Measurements from ENCODE around the gene AOAH.

AOAH gene

DNA sequence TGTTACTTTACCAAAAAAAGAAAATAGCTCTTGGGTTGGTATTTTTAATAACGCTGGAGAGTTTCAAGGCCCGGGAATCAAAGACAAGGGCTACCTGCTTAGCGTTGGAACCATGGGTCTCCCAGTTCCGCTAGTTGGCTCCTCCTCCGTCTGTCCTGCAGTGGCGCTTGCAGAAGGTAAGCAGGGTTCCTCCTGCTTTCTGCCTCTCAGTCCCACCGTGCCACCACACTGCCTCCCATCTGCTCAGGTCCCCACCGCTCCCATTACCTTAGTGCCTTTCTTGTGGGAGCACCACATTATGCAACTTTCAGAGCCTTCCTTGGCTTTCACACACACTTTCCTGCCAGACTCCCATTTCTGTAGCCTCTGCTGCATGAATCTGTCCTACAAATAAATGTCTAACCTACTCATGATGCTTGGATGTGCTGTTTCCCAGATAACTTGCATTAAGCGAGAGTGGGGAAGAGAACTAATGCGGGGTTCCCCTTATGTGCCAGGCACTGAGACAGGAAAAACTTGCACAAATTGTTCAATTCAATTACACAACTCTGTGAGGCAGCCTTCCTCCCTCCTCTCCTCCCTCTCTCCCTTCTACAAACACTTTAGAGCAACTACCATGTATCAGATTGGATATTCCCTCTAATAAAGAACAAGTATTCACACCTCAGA is 124.5 kb downstream of the AOAH start:
- no peak for DNase-seq

- DNase-seq = no peak
Observed at GRCh38 chr7:36598054-36598674, 126.1 kb downstream of the AOAH start.

- DNase-seq = no peak
Observed at GRCh38 chr7:36597090-36597773, 127.1 kb downstream of the AOAH start.

GRCh38 chr7:36594445-36594844 is 129.8 kb downstream of the AOAH start:
- DNase-seq = no peak

DNA sequence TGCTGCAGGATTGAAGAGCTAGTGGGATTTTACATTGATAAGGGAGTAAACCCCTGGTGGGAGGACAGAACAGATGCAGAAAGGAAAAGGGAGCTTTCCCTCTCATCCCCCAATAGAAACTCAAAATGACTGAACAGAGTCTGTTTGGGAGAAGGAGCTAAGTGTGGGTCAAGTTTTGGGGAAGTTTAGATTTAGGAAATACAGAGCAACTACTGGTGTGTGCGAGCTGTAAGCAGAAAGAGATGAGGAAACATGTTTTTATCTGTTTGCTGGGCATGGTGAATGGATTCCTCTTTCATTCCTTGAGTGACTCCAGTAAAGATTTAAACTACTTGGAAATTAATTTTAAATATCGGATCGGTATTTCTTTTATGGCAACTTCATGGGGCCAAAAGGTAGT is 132.7 kb downstream of the AOAH start:
- no peak for DNase-seq

DNA sequence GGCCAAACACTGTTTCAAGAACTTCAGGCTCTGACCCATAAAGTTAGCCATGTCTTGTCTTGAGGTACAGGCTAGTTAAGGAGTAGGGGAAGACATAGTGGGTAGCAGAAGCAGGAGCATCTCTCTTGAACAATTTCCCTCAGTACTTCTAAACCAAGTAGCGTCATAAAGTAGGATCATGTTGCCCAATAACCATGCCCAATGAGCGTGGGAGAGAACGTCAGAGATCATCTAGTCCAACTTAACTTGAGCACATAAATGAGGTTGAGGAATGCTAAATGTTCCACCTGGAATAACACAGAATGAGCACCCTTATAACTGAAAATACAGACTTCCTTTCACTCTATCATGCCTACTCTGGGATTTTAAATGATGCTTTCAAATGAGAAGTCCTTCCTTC is 134.9 kb downstream of the AOAH start:
- DNase-seq = peak; percentile 81

DNA sequence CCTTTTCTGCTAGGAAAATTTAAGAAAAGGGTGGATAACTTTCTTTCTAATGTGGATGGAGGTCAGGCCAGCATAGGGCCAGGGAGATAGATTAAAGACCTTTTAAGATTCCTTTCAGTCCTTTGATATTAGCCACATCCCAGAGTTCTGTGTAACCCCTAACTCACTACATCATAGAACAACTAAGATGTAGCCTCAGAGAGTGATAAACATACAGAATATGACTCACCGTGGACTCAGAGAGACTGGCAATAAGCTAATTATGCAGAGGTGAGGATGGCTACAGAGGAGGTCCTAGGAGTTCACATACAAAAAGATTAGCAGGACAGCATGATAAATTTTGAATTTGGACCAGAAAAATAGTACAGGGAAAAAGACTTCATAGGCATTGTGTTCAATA is 141.0 kb downstream of the AOAH start:
- no peak for DNase-seq

DNA sequence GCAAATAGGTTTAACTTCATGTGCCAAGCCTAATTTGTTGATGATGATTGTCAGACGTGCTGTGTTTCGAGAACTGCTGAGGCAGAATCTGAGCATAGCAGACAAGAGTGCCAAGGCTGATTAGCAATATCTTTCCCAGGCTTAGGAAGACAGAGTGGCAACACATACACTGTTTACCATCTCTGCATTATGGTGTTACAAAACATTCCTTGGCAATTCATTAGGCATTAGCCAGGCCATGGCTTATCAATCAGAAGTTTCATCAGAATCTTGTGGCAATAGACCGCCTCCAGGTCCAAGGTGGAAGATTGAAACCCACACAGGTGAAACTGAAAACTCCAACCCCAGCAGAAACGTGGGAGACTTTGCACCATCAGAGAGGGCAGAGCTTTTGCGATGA is 148.5 kb downstream of the AOAH start:
- no peak for DNase-seq

DNA sequence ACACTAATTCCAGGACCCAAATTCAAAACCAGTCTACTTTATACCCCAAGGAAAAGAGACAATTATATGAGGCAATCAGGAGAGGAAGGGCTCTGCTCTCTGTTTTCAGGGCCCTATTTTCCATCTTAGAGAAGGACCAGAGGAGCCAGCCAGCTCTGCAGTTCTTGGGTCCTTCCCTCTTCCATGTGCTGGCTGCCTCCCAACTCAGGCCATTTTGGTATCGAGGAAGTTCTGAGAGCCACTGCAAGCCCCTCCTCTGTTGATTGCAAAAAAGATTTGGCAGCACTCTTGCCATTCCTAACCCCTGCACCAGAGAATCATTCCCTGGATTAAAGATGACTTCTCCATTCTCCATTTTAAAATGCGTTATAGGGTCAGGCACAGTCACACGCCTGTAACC is 151.2 kb downstream of the AOAH start:
- DNase-seq = no peak

GRCh38 chr7:36571190-36571560 is 153.1 kb downstream of the AOAH start:
- no peak for DNase-seq

- no peak for DNase-seq
Observed at GRCh38 chr7:36570528-36571189, 153.6 kb downstream of the AOAH start.

- DNase-seq = no peak
Observed at GRCh38 chr7:36568452-36568849, 155.8 kb downstream of the AOAH start.

DNA sequence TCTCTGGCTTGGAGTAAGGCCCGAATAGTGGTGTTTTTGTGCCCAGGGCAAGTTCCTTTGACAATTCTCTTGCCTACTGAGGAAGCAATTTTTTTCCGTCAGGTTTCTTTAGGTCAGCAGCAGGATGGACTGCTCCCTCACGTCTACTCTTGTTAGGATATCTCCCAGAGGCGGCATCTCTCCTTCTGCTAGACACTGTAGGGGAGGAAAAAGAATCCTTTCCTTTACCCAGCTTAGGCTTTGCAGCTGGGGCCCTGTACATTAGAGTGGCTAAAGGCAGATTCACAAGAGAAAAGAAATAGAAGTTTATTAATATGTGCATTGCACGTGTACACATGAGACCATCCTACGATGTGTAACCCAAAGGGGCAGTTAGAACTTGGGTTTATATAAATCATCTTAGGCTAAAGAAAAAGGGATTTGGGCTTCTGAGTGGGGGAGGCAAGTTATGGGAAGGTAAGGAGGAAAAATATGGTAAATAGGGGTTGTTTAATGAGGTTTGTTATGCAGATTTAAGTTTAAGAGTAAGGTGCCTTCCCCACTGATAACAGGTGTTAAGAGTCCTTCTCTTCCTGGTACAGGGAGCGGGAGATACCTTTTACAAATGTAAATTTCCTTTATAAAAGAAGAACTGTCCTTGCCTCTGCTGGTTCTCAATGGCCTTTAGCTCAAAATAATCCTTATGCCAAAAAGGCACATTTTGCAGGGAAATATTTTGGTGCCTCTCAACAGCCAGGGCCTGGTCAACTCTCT is 156.4 kb downstream of the AOAH start:
- no peak for DNase-seq

DNA sequence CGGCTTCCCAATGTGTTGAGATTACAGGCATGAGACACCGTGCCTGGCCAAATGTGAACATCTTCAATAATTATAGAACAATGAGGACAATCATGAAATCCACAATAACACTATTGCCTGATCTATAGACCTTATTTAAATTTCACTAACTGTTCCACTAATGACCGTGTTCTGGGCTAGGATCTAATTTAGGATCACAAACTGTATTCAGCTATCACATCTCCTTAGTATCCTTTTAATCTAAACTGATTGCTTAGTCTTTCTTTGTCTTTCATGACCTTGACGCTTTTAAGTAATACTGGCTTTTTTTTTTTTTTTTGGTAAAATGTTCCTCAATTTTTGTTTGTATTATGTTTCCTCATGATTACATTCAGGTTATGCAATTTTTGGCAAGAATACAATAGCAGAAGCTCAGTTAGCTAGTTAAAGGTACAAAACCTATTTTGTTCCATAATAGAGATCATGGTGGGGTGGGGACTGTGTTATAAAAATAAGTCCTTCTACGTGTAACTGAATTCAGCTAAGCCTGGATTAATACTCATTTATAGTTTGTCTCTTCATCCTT is 158.4 kb downstream of the AOAH start:
- DNase-seq = no peak

DNA sequence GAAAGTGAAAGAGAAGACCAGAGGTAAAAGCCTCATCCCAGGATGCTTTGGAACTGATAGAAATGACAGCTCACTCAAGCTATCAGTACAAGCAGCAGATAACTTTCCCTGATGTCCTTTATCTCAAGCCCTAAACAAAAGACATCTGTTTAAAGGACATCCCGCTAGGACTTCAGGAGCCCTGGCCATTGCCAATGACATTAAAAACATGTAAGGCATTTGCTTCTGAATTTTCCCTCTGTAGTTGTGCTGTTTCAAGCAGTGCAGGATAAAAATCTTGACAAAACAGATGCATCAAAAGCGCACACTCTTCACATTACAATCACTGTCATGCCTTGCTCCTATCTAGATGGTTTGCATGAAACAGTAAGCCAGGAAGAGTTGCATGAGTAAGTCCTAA is 159.8 kb downstream of the AOAH start:
- no peak for DNase-seq

- DNase-seq = no peak
Observed at GRCh38 chr7:36563706-36564327, 160.5 kb downstream of the AOAH start.

DNA sequence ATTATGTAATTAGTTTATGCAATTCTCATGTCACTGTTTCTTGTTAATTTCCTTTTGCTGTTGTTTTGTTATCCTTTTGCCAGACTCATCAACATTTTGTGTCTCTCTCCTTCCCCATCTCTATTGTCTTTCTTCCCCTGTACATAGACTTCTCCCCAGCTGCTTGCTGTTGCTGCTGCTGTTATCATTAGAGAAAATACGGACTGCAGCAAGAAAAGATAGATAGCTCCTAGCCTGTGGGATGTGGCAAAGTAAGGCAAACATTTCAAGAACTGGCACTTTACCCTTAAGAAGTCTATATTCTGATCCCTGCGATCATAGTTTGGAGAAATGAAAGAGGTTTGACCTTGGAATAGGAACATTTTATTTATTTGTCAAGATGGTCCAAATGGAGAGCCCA is 162.2 kb downstream of the AOAH start:
- DNase-seq = no peak

DNA sequence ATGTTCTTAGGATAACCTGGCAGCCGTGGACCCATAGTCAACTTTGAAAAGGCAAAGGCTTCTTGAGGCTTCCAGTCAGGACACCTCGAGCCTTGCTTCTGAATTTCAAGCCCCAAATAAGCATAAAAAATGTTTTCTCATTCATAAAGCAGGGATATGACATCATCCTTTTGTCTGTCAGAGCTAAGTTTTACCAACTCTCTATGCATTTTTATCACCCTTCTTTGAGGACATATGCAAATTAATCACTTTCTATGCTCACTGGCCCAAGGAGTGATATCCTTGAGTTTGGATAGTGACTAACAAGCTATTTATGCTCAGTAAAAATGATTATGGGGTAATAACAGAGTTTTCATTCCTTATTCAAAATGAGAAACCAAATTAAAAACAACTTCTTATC is 175.3 kb downstream of the AOAH start:
- no peak for DNase-seq

- DNase-seq = no peak
Observed at GRCh38 chr7:36547416-36547815, 176.9 kb downstream of the AOAH start.

DNA sequence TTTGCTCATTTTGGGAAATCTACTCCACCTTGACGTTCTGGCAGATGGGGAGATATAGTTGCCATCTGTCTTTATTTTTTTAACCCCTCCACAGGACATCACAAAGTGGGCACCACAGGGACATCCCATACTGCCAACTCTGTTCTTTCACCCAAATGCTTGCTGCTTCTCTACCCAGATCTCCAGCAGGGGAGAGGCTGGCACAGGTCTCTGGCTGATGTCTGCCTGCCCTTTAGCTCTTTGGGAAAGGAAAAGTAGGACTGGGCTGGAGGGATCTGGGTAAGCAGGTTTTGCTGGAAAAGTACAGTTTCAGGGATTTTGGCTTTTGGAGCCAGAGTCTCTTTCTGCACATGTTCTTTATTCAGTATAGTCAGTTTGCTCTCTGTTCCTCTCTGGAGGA is 178.0 kb downstream of the AOAH start:
- DNase-seq = no peak

- no peak for DNase-seq
Observed at GRCh38 chr7:36545291-36545690, 179.0 kb downstream of the AOAH start.

GRCh38 chr7:36538126-36538525 is 186.2 kb downstream of the AOAH start:
- DNase-seq = no peak

Measured in NCI-H510A treated with DMSO at 0.1 percent for 48 hours (cell line).